ENCODE results near the gene NEO1. TPM values are rescaled to one million over a fixed set of nuclear protein-coding genes. Genes with fewer than 3 reads are reported as not detected.

Gene NEO1
- total RNA-seq, 1 donor from 2014 or later, result 2.3 TPM

- no peak for ATAC-seq (ENCODE audit: low read depth)
- POLR2A ChIA-PET, result no interaction called here
Observed at GRCh38 chr15:73072894-73073293, 20.6 kb downstream of the NEO1 start.

DNA sequence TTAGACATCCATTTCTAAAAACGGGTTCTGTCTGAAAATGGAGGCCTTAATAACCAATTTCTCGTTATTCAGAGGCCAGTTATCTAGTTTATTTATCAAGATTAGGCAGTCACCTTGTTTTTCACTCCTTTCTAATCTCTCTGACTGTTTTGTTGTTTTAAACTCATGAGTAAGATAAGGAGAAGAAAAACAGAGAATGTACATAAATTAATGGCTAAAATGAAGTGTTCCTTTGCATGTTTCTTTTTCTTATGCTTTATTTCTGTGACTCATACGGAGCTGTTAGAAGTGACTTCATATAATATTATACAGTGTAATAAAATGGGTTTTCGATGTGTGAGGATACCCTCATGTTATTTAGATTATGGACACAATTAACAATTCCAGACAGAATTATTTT, 22.0 kb downstream of the NEO1 start:
- CTCF ChIA-PET, result no interaction called here
- Mint-ChIP-seq H3K4me1 (no peaks in the 10 kb centered on the region), H3K4me3 (no peak overlapping the region), H3K9me3 (no peaks in the 10 kb centered on the region), H3K27ac (no peak overlapping the region), H3K36me3 (ENCODE audit: low read depth) (no peaks in the 10 kb centered on the region), H3K27me3 (peaks cover 4% of the 10 kb centered on the region)
- TF ChIP-seq CTCF (IDR thresholded peaks at IDR 0.05), result no peak
- POLR2A ChIA-PET, result no interaction called here
- ATAC-seq (ENCODE audit: low read depth), result no peak
- intact Hi-C loops (cut with micrococcal nuclease), result no loop called here
- DNase-seq, result no peak

More at GRCh38 chr15:73072894-73073293, 20.6 kb downstream of the NEO1 start:
- no peaks in the 10 kb centered on the region for H3K9me3 Mint-ChIP-seq
- no peaks in the 10 kb centered on the region for H3K4me1 Mint-ChIP-seq
- H3K27ac Mint-ChIP-seq, result no peak overlapping the region
- H3K4me3 Mint-ChIP-seq, result no peak overlapping the region
- H3K27me3 Mint-ChIP-seq, result peaks cover 4% of the 10 kb centered on the region
- no peak for TF ChIP-seq CTCF (IDR thresholded peaks at IDR 0.05)
- H3K36me3 Mint-ChIP-seq (ENCODE audit: low read depth), result no peaks in the 10 kb centered on the region
- intact Hi-C loops (cut with micrococcal nuclease), result no loop called here
- CTCF ChIA-PET, result no interaction called here
- DNase-seq, result no peak

GRCh38 chr15:73075160-73075859, 23.0 kb downstream of the NEO1 start:
- TF ChIP-seq CTCF (IDR thresholded peaks at IDR 0.05), result no peak
- Mint-ChIP-seq H3K9me3 (no peaks in the 10 kb centered on the region), H3K36me3 (ENCODE audit: low read depth) (no peaks in the 10 kb centered on the region), H3K27ac (no peak overlapping the region), H3K27me3 (peaks cover 4% of the 10 kb centered on the region), H3K4me3 (no peak overlapping the region), H3K4me1 (no peaks in the 10 kb centered on the region)
- POLR2A ChIA-PET, result no interaction called here
- intact Hi-C loops (cut with micrococcal nuclease), result no loop called here
- ATAC-seq (ENCODE audit: low read depth) (no peak), DNase-seq (no peak)
- CTCF ChIA-PET, result no interaction called here

GRCh38 chr15:73078291-73078690, 26.0 kb downstream of the NEO1 start:
- Mint-ChIP-seq H3K36me3 (ENCODE audit: low read depth) (no peaks in the 10 kb centered on the region), H3K27me3 (peaks cover 5% of the 10 kb centered on the region), H3K9me3 (no peaks in the 10 kb centered on the region), H3K4me3 (no peak overlapping the region), H3K4me1 (no peaks in the 10 kb centered on the region), H3K27ac (no peak overlapping the region)
- CTCF ChIA-PET, result interaction anchor here (1.4 to 1.9 kb wide), 2 partner anchors 356 to 478 kb away, joined by 3 to 8 read pairs; no protein-coding TSS in a partner anchor
- POLR2A ChIA-PET, result no interaction called here
- DNase-seq (no peak), ATAC-seq (ENCODE audit: low read depth) (no peak)
- intact Hi-C loops (cut with micrococcal nuclease), result no loop called here
- no peak for TF ChIP-seq CTCF (IDR thresholded peaks at IDR 0.05)

GRCh38 chr15:73078722-73079121, 26.5 kb downstream of the NEO1 start:
- Mint-ChIP-seq H3K4me3 (no peak overlapping the region), H3K9me3 (no peaks in the 10 kb centered on the region), H3K27ac (no peak overlapping the region), H3K4me1 (no peaks in the 10 kb centered on the region), H3K27me3 (peaks cover 5% of the 10 kb centered on the region), H3K36me3 (ENCODE audit: low read depth) (no peaks in the 10 kb centered on the region)
- ATAC-seq (ENCODE audit: low read depth), result no peak
- intact Hi-C loops (cut with micrococcal nuclease), result no loop called here
- ChIA-PET CTCF (interaction anchor here (1.4 to 1.9 kb wide), 2 partner anchors 356 to 479 kb away, joined by 3 to 8 read pairs; no protein-coding TSS in a partner anchor), POLR2A (no interaction called here)
- no peak for DNase-seq
- TF ChIP-seq CTCF (IDR thresholded peaks at IDR 0.05), result no peak

Measured in activated B cell treated with CpG ODN at 0.5 μM for 24 hours (primary cell).